ENCODE measurements around the gene BTBD9. TPM values are rescaled to one million over a fixed set of nuclear protein-coding genes. Genes with fewer than 3 reads are reported as not detected.

The BTBD9 gene
- total RNA-seq, 1 donor from 2014 or later, result 47.9 TPM

- TF ChIP-seq CTCF (IDR thresholded peaks at IDR 0.05), result no peak
- Histone ChIP-seq H3K27me3 (no peaks in the 10 kb centered on the region), H3K27ac (no peak overlapping the region), H3K4me1 (no peaks in the 10 kb centered on the region), H3K36me3 (no peaks in the 10 kb centered on the region), H3K4me3 (no peak overlapping the region), H3K9me3 (no peaks in the 10 kb centered on the region)
- ATAC-seq, result no peak
- intact Hi-C loops (cut with DNase I), result no loop called here
- DNase-seq, result no peak
Observed at GRCh38 chr6:38183856-38184584, 455.7 kb downstream of the BTBD9 start.

GRCh38 chr6:38182426-38182825, 457.3 kb downstream of the BTBD9 start:
- DNase-seq, result peak; percentile 35
- intact Hi-C loops (cut with DNase I), result no loop called here
- Histone ChIP-seq H3K9me3 (no peaks in the 10 kb centered on the region), H3K27me3 (no peaks in the 10 kb centered on the region), H3K27ac (no peak overlapping the region), H3K4me1 (no peaks in the 10 kb centered on the region), H3K36me3 (no peaks in the 10 kb centered on the region), H3K4me3 (no peak overlapping the region)
- no peak for TF ChIP-seq CTCF (IDR thresholded peaks at IDR 0.05)
- ATAC-seq, result no peak

GRCh38 chr6:38180586-38180985, 459.1 kb downstream of the BTBD9 start:
- H3K4me1 ChIP-seq, result no peaks in the 10 kb centered on the region
- H3K4me3 ChIP-seq, result no peak overlapping the region
- H3K36me3 ChIP-seq, result no peaks in the 10 kb centered on the region
- H3K9me3 ChIP-seq, result no peaks in the 10 kb centered on the region
- no peak overlapping the region for H3K27ac ChIP-seq
- DNase-seq (no peak), ATAC-seq (no peak)
- H3K27me3 ChIP-seq, result no peaks in the 10 kb centered on the region
- intact Hi-C loops (cut with DNase I), result no loop called here
- no peak for TF ChIP-seq CTCF (IDR thresholded peaks at IDR 0.05)

GRCh38 chr6:38179794-38180430, 459.8 kb downstream of the BTBD9 start:
- Histone ChIP-seq H3K4me1 (no peaks in the 10 kb centered on the region), H3K9me3 (no peaks in the 10 kb centered on the region), H3K4me3 (no peak overlapping the region), H3K27ac (no peak overlapping the region), H3K27me3 (no peaks in the 10 kb centered on the region), H3K36me3 (no peaks in the 10 kb centered on the region)
- ATAC-seq (no peak), DNase-seq (peak; percentile 48)
- no peak for TF ChIP-seq CTCF (IDR thresholded peaks at IDR 0.05)
- intact Hi-C loops (cut with DNase I), result no loop called here

- intact Hi-C loops (cut with DNase I), result no loop called here
- no peaks in the 10 kb centered on the region for H3K27me3 ChIP-seq
- DNase-seq, result peak; percentile 40
- H3K27ac ChIP-seq, result no peak overlapping the region
- no peak for ATAC-seq
- peaks cover 2% of the 10 kb centered on the region for H3K36me3 ChIP-seq
- TF ChIP-seq CTCF (IDR thresholded peaks at IDR 0.05), result no peak
- no peaks in the 10 kb centered on the region for H3K9me3 ChIP-seq
- no peaks in the 10 kb centered on the region for H3K4me1 ChIP-seq
- H3K4me3 ChIP-seq, result no peak overlapping the region
Observed at GRCh38 chr6:38179300-38179699, 460.4 kb downstream of the BTBD9 start.

Measured in upper lobe of right lung (tissue), 1 donor.